ENCODE data around the gene GRHL1.
A peak's percentile ranks its signal among the peaks of the same experiment; 100 is the strongest.
"Not testable (repeated sequence)": the region's sequence is repeated elsewhere in the genome, so short reads cannot be mapped to it uniquely, and the experiment has no call there.

GRHL1 gene

GRCh38 chr2:10022966-10023662, 71.6 kb downstream of the GRHL1 start:
- peaks cover 4% of the 10 kb centered on the region; the same call in 1 of the 2 replicates for H3K4me1 ChIP-seq
- no peaks in the 10 kb centered on the region for H3K9me3 ChIP-seq
- H3K4me3 ChIP-seq: no peak overlapping the region
- H3K27me3 ChIP-seq: no peaks in the 10 kb centered on the region
- no peak overlapping the region for H3K4me2 ChIP-seq
- no peaks in the 10 kb centered on the region for H4K20me1 ChIP-seq
- no peak for TF ChIP-seq Cebpa-rat (IDR thresholded peaks at IDR 0.05)
- no peak overlapping the region for H3K27ac ChIP-seq
- no peak overlapping the region for H3K9ac ChIP-seq
- no peaks in the 10 kb centered on the region for H3K36me3 ChIP-seq

DNA sequence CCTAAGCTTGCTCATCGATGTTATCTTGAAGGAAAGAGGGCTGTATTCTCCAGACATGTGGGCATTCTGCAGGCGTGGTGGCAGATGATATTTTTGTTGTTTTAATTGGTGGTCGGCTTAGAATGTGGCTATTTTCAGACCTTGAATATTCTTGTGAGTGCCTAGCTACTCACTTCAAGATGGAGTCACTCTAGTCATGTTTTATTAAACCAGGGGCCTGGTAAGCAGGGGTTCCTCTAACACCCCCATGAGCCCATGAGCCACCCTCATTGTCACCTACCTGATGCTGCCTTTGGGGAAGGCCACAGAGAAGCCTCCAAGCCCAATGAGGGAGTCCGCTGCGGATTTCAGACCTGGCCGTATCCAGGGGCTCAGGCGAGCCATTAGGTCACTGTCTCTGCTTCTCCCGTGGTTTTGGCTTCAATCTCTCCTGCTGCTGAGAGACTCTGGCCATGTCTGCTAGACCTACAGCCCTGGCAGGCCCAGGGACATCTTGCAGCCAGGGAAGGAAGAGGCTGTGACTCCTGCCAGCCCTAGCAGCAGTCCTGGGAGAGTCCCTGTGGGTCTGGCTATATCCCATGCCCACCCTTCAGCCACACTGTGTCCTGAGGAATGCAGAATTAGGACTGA, 75.6 kb downstream of the GRHL1 start:
- Histone ChIP-seq H3K27me3 (no peaks in the 10 kb centered on the region), H3K9ac (no peak overlapping the region), H3K9me3 (no peaks in the 10 kb centered on the region), H3K4me3 (no peak overlapping the region), H3K36me3 (no peaks in the 10 kb centered on the region), H3K4me1 (peaks cover 33% of the 10 kb centered on the region), H3K4me2 (no peak overlapping the region), H3K27ac (no peak overlapping the region), H4K20me1 (no peaks in the 10 kb centered on the region)
- TF ChIP-seq Cebpa-rat (IDR thresholded peaks at IDR 0.05): no peak

GRCh38 chr2:10027660-10028330, 76.3 kb downstream of the GRHL1 start:
- H3K4me1 ChIP-seq: peaks cover 33% of the 10 kb centered on the region
- H3K27me3 ChIP-seq: no peaks in the 10 kb centered on the region
- no peaks in the 10 kb centered on the region for H3K9me3 ChIP-seq
- H3K4me2 ChIP-seq: no peak overlapping the region
- H3K9ac ChIP-seq: no peak overlapping the region
- no peak overlapping the region for H3K4me3 ChIP-seq
- no peaks in the 10 kb centered on the region for H4K20me1 ChIP-seq
- H3K27ac ChIP-seq: no peak overlapping the region
- H3K36me3 ChIP-seq: no peaks in the 10 kb centered on the region
- TF ChIP-seq Cebpa-rat (IDR thresholded peaks at IDR 0.05): no peak

- TF ChIP-seq Cebpa-rat (IDR thresholded peaks at IDR 0.05): no peak
- peak overlapping the region; percentile 45 for H3K27ac ChIP-seq
- peaks cover 33% of the 10 kb centered on the region for H3K4me1 ChIP-seq
- no peaks in the 10 kb centered on the region for H4K20me1 ChIP-seq
- H3K27me3 ChIP-seq: no peaks in the 10 kb centered on the region
- no peaks in the 10 kb centered on the region for H3K36me3 ChIP-seq
- peak overlapping the region; percentile 66 for H3K4me2 ChIP-seq
- H3K9ac ChIP-seq: peak overlapping the region; percentile 6; the same call in 1 of the 2 replicates
- H3K9me3 ChIP-seq: no peaks in the 10 kb centered on the region
- no peak overlapping the region for H3K4me3 ChIP-seq
These were observed 77.0 kb downstream of the GRHL1 start for GRCh38 chr2:10028407-10028987.

DNA sequence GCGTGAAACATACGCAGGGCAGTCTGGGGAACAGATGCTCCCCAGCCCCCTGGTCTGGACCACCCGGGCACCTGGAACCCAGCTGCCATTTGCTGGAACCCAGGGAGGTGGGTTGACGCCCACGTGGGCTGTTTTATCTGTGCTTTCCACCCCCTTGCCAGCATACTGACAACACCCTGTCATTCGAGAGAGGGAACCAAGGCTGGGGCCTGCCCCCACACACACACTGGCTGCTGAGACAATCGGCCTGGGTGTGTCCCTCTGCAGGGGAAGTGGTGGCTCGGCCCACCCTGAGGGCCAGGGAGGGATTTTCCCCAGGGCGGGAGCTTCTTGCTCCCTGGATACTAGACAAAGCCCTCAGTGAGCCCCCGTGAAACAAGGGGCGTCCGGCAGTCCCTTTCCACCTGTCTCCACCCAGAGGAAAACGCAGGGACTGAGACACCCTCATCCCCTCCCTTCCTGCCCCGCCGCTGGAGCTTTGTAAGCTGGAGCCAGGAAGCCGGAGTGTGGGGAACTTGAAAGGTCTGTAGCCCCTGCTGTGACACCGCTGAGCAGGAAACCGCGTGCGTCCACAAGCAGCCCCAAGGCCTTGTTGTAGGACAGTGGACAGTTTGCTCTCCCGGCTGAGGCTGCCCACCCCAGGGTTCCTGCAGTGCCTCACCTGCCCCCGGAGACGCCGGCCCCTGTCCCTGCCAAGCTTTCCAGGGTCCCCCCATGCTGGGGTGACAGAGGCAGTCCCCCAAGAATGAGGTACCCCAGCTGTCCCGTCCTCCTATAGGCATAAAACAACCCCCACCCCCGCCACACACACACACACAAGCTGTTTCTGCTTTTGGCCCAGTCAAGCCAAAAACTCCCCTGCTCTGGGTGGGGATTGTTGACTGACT, 77.7 kb downstream of the GRHL1 start:
- H3K4me2 ChIP-seq: peak overlapping the region; percentile 66
- H3K4me3 ChIP-seq: no peak overlapping the region
- H3K9me3 ChIP-seq: no peaks in the 10 kb centered on the region
- peaks cover 33% of the 10 kb centered on the region for H3K4me1 ChIP-seq
- no peaks in the 10 kb centered on the region for H4K20me1 ChIP-seq
- H3K9ac ChIP-seq: peak overlapping the region; percentile 6; the same call in 1 of the 2 replicates
- TF ChIP-seq Cebpa-rat (IDR thresholded peaks at IDR 0.05): no peak
- no peaks in the 10 kb centered on the region for H3K27me3 ChIP-seq
- no peaks in the 10 kb centered on the region for H3K36me3 ChIP-seq
- H3K27ac ChIP-seq: peak overlapping the region; percentile 45

GRCh38 chr2:10029875-10030223, 78.4 kb downstream of the GRHL1 start:
- peak overlapping the region; percentile 66; the same call in 1 of the 2 replicates for H3K4me2 ChIP-seq
- H3K4me3 ChIP-seq: no peak overlapping the region

DNA sequence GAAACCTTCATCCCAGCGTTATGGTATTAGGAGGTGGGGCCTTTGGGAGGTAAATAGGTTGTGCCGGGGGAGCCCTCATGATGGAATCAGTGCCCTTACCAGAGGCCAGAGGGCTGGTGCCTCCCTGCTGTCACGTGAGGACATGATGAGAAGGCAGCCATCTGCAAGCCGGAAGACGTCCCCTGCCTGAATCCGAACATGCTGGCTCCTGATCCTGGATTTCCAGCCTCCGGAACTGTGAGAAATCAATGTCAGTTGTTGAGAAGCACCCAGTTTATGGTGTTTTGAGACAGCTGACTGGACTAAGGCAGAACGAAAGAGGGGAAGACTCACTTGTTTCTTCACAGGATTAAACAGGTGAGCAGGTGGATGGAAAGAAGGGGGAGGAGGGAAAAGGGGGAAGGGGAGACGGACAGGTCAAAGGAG, 78.8 kb downstream of the GRHL1 start:
- H3K9me3 ChIP-seq: no peaks in the 10 kb centered on the region
- TF ChIP-seq Cebpa-rat (IDR thresholded peaks at IDR 0.05): no peak
- H3K27ac ChIP-seq: no peak overlapping the region
- H3K27me3 ChIP-seq: no peaks in the 10 kb centered on the region
- no peak overlapping the region for H3K9ac ChIP-seq
- no peaks in the 10 kb centered on the region for H4K20me1 ChIP-seq
- H3K4me3 ChIP-seq: no peak overlapping the region
- peaks cover 37% of the 10 kb centered on the region for H3K4me1 ChIP-seq
- no peak overlapping the region for H3K4me2 ChIP-seq
- H3K36me3 ChIP-seq: no peaks in the 10 kb centered on the region

More at GRCh38 chr2:10029875-10030223, 78.4 kb downstream of the GRHL1 start:
- no peaks in the 10 kb centered on the region for H3K9me3 ChIP-seq
- no peaks in the 10 kb centered on the region for H3K27me3 ChIP-seq
- H3K36me3 ChIP-seq: no peaks in the 10 kb centered on the region
- peaks cover 33% of the 10 kb centered on the region for H3K4me1 ChIP-seq
- TF ChIP-seq Cebpa-rat (IDR thresholded peaks at IDR 0.05): no peak
- no peak overlapping the region for H3K27ac ChIP-seq
- H4K20me1 ChIP-seq: no peaks in the 10 kb centered on the region
- H3K9ac ChIP-seq: no peak overlapping the region

DNA sequence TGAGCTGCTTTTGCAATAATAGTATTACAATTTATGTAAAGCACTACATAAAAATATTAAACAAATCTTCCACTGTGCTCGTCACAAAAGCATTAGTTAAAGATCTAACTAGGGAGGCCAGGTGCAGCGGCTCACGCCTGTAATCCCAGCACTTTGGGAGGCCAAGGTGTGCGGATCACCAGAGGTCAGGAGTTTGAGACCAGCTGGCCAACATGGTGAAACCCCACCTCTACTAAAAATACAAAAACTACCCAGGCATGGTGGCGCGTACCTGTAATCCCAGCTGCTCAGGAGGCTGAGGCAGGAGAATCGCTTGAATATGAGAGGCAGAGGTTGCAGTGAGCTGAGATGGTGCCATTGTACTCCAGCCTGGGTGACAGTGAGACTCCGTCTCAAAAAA, 79.3 kb downstream of the GRHL1 start:
- not testable (repeated sequence) for H3K36me3 ChIP-seq, H3K4me3 ChIP-seq, H3K27ac ChIP-seq, H4K20me1 ChIP-seq, H3K4me2 ChIP-seq, H3K27me3 ChIP-seq, H3K9ac ChIP-seq, H3K9me3 ChIP-seq
- H3K4me1 ChIP-seq: peaks cover 42% of the 10 kb centered on the region

Measured in BLaER1 (cell line).